IgD-negative memory B cell (primary cell): ENCODE results near the gene TAGLN2. TPM values are rescaled to one million over a fixed set of nuclear protein-coding genes. Genes with fewer than 3 reads are reported as not detected.
A peak's percentile ranks its signal among the peaks of the same experiment; 100 is the strongest.

ENCODE experiments used
- H3K27ac Mint-ChIP-seq, 3 donors: one replicate each; pipeline ENCODE4 v1.8.0; 2020 to 2022; ENCODE audit warnings: mild to moderate bottlenecking in 3 of 3, mixed read lengths in 3 of 3, moderate library complexity in 1 of 3
- H3K27me3 Mint-ChIP-seq: one replicate; pipeline ENCODE4 v1.8.0; 2021; ENCODE audit warnings: mixed read lengths
- H3K36me3 Mint-ChIP-seq: one replicate; pipeline ENCODE4 v1.8.0; 2020; ENCODE audit warnings: mild to moderate bottlenecking, mixed read lengths
- H3K4me1 Mint-ChIP-seq, 3 donors: one replicate each; pipeline ENCODE4 v1.8.0; 2020 to 2022; ENCODE audit warnings: mixed read lengths in 3 of 3, mild to moderate bottlenecking in 1 of 3
- H3K4me3 Mint-ChIP-seq, 4 donors: one replicate each; pipeline ENCODE4 v1.8.0; 2020 to 2022; ENCODE audit warnings: mild to moderate bottlenecking in 4 of 4, mixed read lengths in 4 of 4, moderate library complexity in 3 of 4
- H3K9me3 Mint-ChIP-seq, 3 donors: one replicate each; pipeline ENCODE4 v1.8.0; 2020 to 2021; ENCODE audit warnings: mixed read lengths in 3 of 3, mild to moderate bottlenecking in 1 of 3
- polyA plus RNA-seq: library from polyadenylated mRNA; unstranded; fragments of 300-500 nt; fragmentation: Illumina TruSeq; gene quantifications from one replicate; pipeline ENCODE4 v1.2.3, GENCODE V29; 2021

TAGLN2 gene
- polyA plus RNA-seq, 1 donor from 2014 or later: 1,399 TPM

- Mint-ChIP-seq H3K27me3 (peaks cover 8% of the 10 kb centered on the region), H3K4me1 (peaks cover 22 to 30% (median 30%) of the 10 kb centered on the region in 3 donors), H3K27ac (peak overlapping the region; percentile 97 to 100 (median 100)), H3K36me3 (peaks cover 10% of the 10 kb centered on the region), H3K9me3 (peaks cover 0 to 2% (median 0%) of the 10 kb centered on the region in 3 donors), H3K4me3 (peak overlapping the region; percentile 90 to 97 (median 95))
These were observed 1.9 kb downstream of the TAGLN2 start for GRCh38 chr1:159923203-159924024.

- peaks cover 0 to 2% (median 0%) of the 10 kb centered on the region in 3 donors for H3K9me3 Mint-ChIP-seq
- peak overlapping the region; percentile 97 to 100 (median 100) for H3K27ac Mint-ChIP-seq
- H3K36me3 Mint-ChIP-seq: peaks cover 13% of the 10 kb centered on the region
- peaks cover 27 to 36% (median 35%) of the 10 kb centered on the region in 3 donors for H3K4me1 Mint-ChIP-seq
- H3K27me3 Mint-ChIP-seq: peaks cover 6% of the 10 kb centered on the region
- H3K4me3 Mint-ChIP-seq: peak overlapping the region; percentile 90 to 97 (median 95)
These were observed 2.6 kb downstream of the TAGLN2 start for GRCh38 chr1:159922511-159923202.

GRCh38 chr1:159921700-159922504 lies 3.4 kb downstream of the TAGLN2 start:
- Mint-ChIP-seq H3K27ac (peak overlapping the region; percentile 97 to 100 (median 100)), H3K4me1 (peaks cover 27 to 39% (median 38%) of the 10 kb centered on the region in 3 donors), H3K9me3 (peaks cover 0 to 2% (median 0%) of the 10 kb centered on the region in 3 donors), H3K27me3 (no peaks in the 10 kb centered on the region), H3K4me3 (peak overlapping the region; percentile 90 to 97 (median 95)), H3K36me3 (peaks cover 13% of the 10 kb centered on the region)

GRCh38 chr1:159921251-159921650 lies 4.1 kb downstream of the TAGLN2 start:
- H3K4me1 Mint-ChIP-seq: peaks cover 30 to 36% (median 35%) of the 10 kb centered on the region in 3 donors
- peaks cover 13% of the 10 kb centered on the region for H3K36me3 Mint-ChIP-seq
- peak overlapping the region; percentile 90 to 97 (median 95) for H3K4me3 Mint-ChIP-seq

GRCh38 chr1:159920651-159921050 lies 4.7 kb downstream of the TAGLN2 start:
- Mint-ChIP-seq H3K9me3 (peaks cover 0 to 2% (median 0%) of the 10 kb centered on the region in 3 donors), H3K27ac (peak overlapping the region; percentile 97 to 100 (median 100)), H3K4me3 (peak overlapping the region; percentile 53 to 97 (median 93)), H3K36me3 (peaks cover 13% of the 10 kb centered on the region), H3K27me3 (no peaks in the 10 kb centered on the region), H3K4me1 (peaks cover 29 to 34% (median 32%) of the 10 kb centered on the region in 3 donors)

More at GRCh38 chr1:159921251-159921650, 4.1 kb downstream of the TAGLN2 start:
- Mint-ChIP-seq H3K27ac (peak overlapping the region; percentile 97 to 100 (median 100)), H3K9me3 (peaks cover 0 to 2% (median 0%) of the 10 kb centered on the region in 3 donors), H3K27me3 (no peaks in the 10 kb centered on the region)

GRCh38 chr1:159920202-159920601 lies 5.1 kb downstream of the TAGLN2 start:
- H3K36me3 Mint-ChIP-seq: peaks cover 11% of the 10 kb centered on the region
- H3K27ac Mint-ChIP-seq: peak overlapping the region; percentile 97 to 100 (median 100)
- H3K4me3 Mint-ChIP-seq: peak overlapping the region in 2 of 4 donors; percentile 53 to 90
- peaks cover 0 to under 1% (median 0%) of the 10 kb centered on the region in 3 donors for H3K9me3 Mint-ChIP-seq
- H3K4me1 Mint-ChIP-seq: peaks cover 30 to 31% (median 30%) of the 10 kb centered on the region in 3 donors
- H3K27me3 Mint-ChIP-seq: no peaks in the 10 kb centered on the region

- Mint-ChIP-seq H3K9me3 (no peaks in the 10 kb centered on the region), H3K27ac (peak overlapping the region; percentile 97 to 100 (median 100)), H3K36me3 (peaks cover 11% of the 10 kb centered on the region), H3K4me1 (peaks cover 32 to 34% (median 34%) of the 10 kb centered on the region in 3 donors), H3K4me3 (peak overlapping the region in 1 of 4 donors; percentile 10), H3K27me3 (no peaks in the 10 kb centered on the region)
These were observed 6.0 kb downstream of the TAGLN2 start for GRCh38 chr1:159919236-159919865.

GRCh38 chr1:159918352-159919200 lies 6.7 kb downstream of the TAGLN2 start:
- Mint-ChIP-seq H3K4me1 (peaks cover 38 to 40% (median 38%) of the 10 kb centered on the region in 3 donors), H3K4me3 (peak overlapping the region in 1 of 4 donors; percentile 60), H3K36me3 (peaks cover 9% of the 10 kb centered on the region), H3K9me3 (no peaks in the 10 kb centered on the region), H3K27me3 (no peaks in the 10 kb centered on the region), H3K27ac (peak overlapping the region; percentile 88 to 100 (median 97))

GRCh38 chr1:159917533-159918351 lies 7.6 kb downstream of the TAGLN2 start:
- no peaks in the 10 kb centered on the region for H3K27me3 Mint-ChIP-seq
- H3K9me3 Mint-ChIP-seq: no peaks in the 10 kb centered on the region
- peaks cover 43 to 45% (median 44%) of the 10 kb centered on the region in 3 donors for H3K4me1 Mint-ChIP-seq
- peaks cover 9% of the 10 kb centered on the region for H3K36me3 Mint-ChIP-seq
- H3K27ac Mint-ChIP-seq: peak overlapping the region; percentile 78 to 97 (median 87)
- peak overlapping the region in 3 of 4 donors; percentile 44 to 60 (median 55) for H3K4me3 Mint-ChIP-seq

GRCh38 chr1:159916242-159917051 lies 8.9 kb downstream of the TAGLN2 start:
- H3K36me3 Mint-ChIP-seq: peaks cover 9% of the 10 kb centered on the region
- peaks cover 49 to 56% (median 53%) of the 10 kb centered on the region in 3 donors for H3K4me1 Mint-ChIP-seq
- no peaks in the 10 kb centered on the region for H3K27me3 Mint-ChIP-seq
- peak overlapping the region in 1 of 4 donors; percentile 30 for H3K4me3 Mint-ChIP-seq
- peak overlapping the region; percentile 84 to 87 (median 86) for H3K27ac Mint-ChIP-seq
- no peaks in the 10 kb centered on the region for H3K9me3 Mint-ChIP-seq

- Mint-ChIP-seq H3K4me3 (peak overlapping the region in 1 of 4 donors; percentile 30), H3K27me3 (no peaks in the 10 kb centered on the region), H3K4me1 (peaks cover 49 to 55% (median 53%) of the 10 kb centered on the region in 3 donors), H3K9me3 (no peaks in the 10 kb centered on the region), H3K36me3 (peaks cover 9% of the 10 kb centered on the region), H3K27ac (peak overlapping the region; percentile 76 to 87 (median 86))
These were observed 9.6 kb downstream of the TAGLN2 start for GRCh38 chr1:159915571-159916241.
